ENCODE results near the gene LGMN.
A peak's percentile ranks its signal among the peaks of the same experiment; 100 is the strongest.

The LGMN gene

GRCh38 chr14:92737619-92738188 is 10.7 kb downstream of the LGMN start:
- H4K12ac ChIP-seq (ENCODE audit: low read depth, low read length), result no peak overlapping the region
- no peak overlapping the region for H2BK120ac ChIP-seq (ENCODE audit: insufficient read depth, low read length, poor library complexity)
- H2BK5ac ChIP-seq (ENCODE audit: low read depth, low read length, poor library complexity), result no peak overlapping the region
- H3K4me3 ChIP-seq (ENCODE audit: low read depth, low read length), result no peak overlapping the region
- no peak overlapping the region for H3K14ac ChIP-seq (ENCODE audit: low read length)
- no peaks in the 10 kb centered on the region for H3K27me3 ChIP-seq (ENCODE audit: insufficient read depth, low read length)
- H3K4me1 ChIP-seq (ENCODE audit: control insufficient read depth in 1 of 2, insufficient read depth in 2 of 2, low read length in 2 of 2), result peaks cover 0 to 4% of the 10 kb centered on the region in 2 experiments
- H3K23ac ChIP-seq (ENCODE audit: low read length), result no peak overlapping the region
- no peak overlapping the region for H3K4ac ChIP-seq (ENCODE audit: low read depth, low read length)
- no peak overlapping the region for H3K27ac ChIP-seq (ENCODE audit: low read depth, low read length)
- H3K18ac ChIP-seq (ENCODE audit: low read length), result no peak overlapping the region
- no CpG with 5 or more reads among the region's 4 CpGs for WGBS (ENCODE audit: extremely low coverage, insufficient coverage, insufficient read length)
- DNase-seq, result no peak
- H2AFZ ChIP-seq (ENCODE audit: insufficient read depth, low read length, poor library complexity), result no peak overlapping the region
- H3K9me3 ChIP-seq (ENCODE audit: insufficient read depth, low read depth, low read length), result peaks cover 1% of the 10 kb centered on the region
- H3K79me2 ChIP-seq (ENCODE audit: control insufficient read depth, insufficient read depth, low read length, poor library complexity), result no peaks in the 10 kb centered on the region
- H3K36me3 ChIP-seq (ENCODE audit: control insufficient read depth in 1 of 2, insufficient read depth in 2 of 2, low read length in 2 of 2), result peaks cover 9 to 14% of the 10 kb centered on the region in 2 experiments
- H3K9ac ChIP-seq (ENCODE audit: low read length), result no peak overlapping the region
- H4K91ac ChIP-seq (ENCODE audit: low read depth, low read length), result no peak overlapping the region
- no peak overlapping the region for H2BK12ac ChIP-seq (ENCODE audit: low read length)
- H4K8ac ChIP-seq (ENCODE audit: low read depth, low read length), result no peak overlapping the region
- no peaks in the 10 kb centered on the region for H3K79me1 ChIP-seq (ENCODE audit: low read length)
- no peak overlapping the region for H3K4me2 ChIP-seq (ENCODE audit: low read length)
- no peak overlapping the region for H2AK5ac ChIP-seq (ENCODE audit: low read length)

GRCh38 chr14:92737206-92737605 is 11.2 kb downstream of the LGMN start:
- Histone ChIP-seq H3K36me3 (ENCODE audit: control insufficient read depth in 1 of 2, insufficient read depth in 2 of 2, low read length in 2 of 2) (peaks cover 6 to 14% of the 10 kb centered on the region in 2 experiments), H2BK120ac (ENCODE audit: insufficient read depth, low read length, poor library complexity) (no peak overlapping the region), H3K27me3 (ENCODE audit: insufficient read depth, low read length) (no peaks in the 10 kb centered on the region), H3K9me3 (ENCODE audit: insufficient read depth, low read depth, low read length) (peaks cover 1% of the 10 kb centered on the region), H3K9ac (ENCODE audit: low read length) (no peak overlapping the region), H4K91ac (ENCODE audit: low read depth, low read length) (no peak overlapping the region), H3K23ac (ENCODE audit: low read length) (no peak overlapping the region), H2BK12ac (ENCODE audit: low read length) (no peak overlapping the region), H4K12ac (ENCODE audit: low read depth, low read length) (no peak overlapping the region), H3K4me1 (ENCODE audit: control insufficient read depth in 1 of 2, insufficient read depth in 2 of 2, low read length in 2 of 2) (peaks cover 0 to 4% of the 10 kb centered on the region in 2 experiments), H2AFZ (ENCODE audit: insufficient read depth, low read length, poor library complexity) (no peak overlapping the region), H3K4me2 (ENCODE audit: low read length) (no peak overlapping the region), H3K4ac (ENCODE audit: low read depth, low read length) (no peak overlapping the region), H3K14ac (ENCODE audit: low read length) (no peak overlapping the region), H2AK5ac (ENCODE audit: low read length) (no peak overlapping the region), H3K4me3 (ENCODE audit: low read depth, low read length) (no peak overlapping the region), H4K8ac (ENCODE audit: low read depth, low read length) (no peak overlapping the region), H2BK5ac (ENCODE audit: low read depth, low read length, poor library complexity) (no peak overlapping the region), H3K79me2 (ENCODE audit: control insufficient read depth, insufficient read depth, low read length, poor library complexity) (no peaks in the 10 kb centered on the region), H3K79me1 (ENCODE audit: low read length) (no peaks in the 10 kb centered on the region), H3K27ac (ENCODE audit: low read depth, low read length) (no peak overlapping the region), H3K18ac (ENCODE audit: low read length) (no peak overlapping the region)
- WGBS (ENCODE audit: extremely low coverage, insufficient coverage, insufficient read length), result no CpG with 5 or more reads among the region's 4 CpGs
- DNase-seq, result no peak

GRCh38 chr14:92735344-92735743 is 13.1 kb downstream of the LGMN start:
- H3K27me3 ChIP-seq (ENCODE audit: insufficient read depth, low read length), result no peaks in the 10 kb centered on the region
- peak in 1 of 2 donors; percentile 31 for DNase-seq
- no peak overlapping the region for H3K4me2 ChIP-seq (ENCODE audit: low read length)
- no peak overlapping the region for H3K23ac ChIP-seq (ENCODE audit: low read length)
- no peak overlapping the region for H3K14ac ChIP-seq (ENCODE audit: low read length)
- no peak overlapping the region for H3K4ac ChIP-seq (ENCODE audit: low read depth, low read length)
- no peak overlapping the region for H4K12ac ChIP-seq (ENCODE audit: low read depth, low read length)
- H2BK120ac ChIP-seq (ENCODE audit: insufficient read depth, low read length, poor library complexity), result no peak overlapping the region
- H2AK5ac ChIP-seq (ENCODE audit: low read length), result no peak overlapping the region
- H3K79me1 ChIP-seq (ENCODE audit: low read length), result no peaks in the 10 kb centered on the region
- WGBS (ENCODE audit: extremely low coverage, insufficient coverage, insufficient read length), result no CpG with 5 or more reads among the region's 6 CpGs
- H2AFZ ChIP-seq (ENCODE audit: insufficient read depth, low read length, poor library complexity), result no peak overlapping the region
- H3K4me1 ChIP-seq (ENCODE audit: control insufficient read depth in 1 of 2, insufficient read depth in 2 of 2, low read length in 2 of 2), result peaks cover 0 to 4% of the 10 kb centered on the region in 2 experiments
- H3K9me3 ChIP-seq (ENCODE audit: insufficient read depth, low read depth, low read length), result peaks cover 5% of the 10 kb centered on the region
- H3K36me3 ChIP-seq (ENCODE audit: control insufficient read depth in 1 of 2, insufficient read depth in 2 of 2, low read length in 2 of 2), result peaks cover 6 to 15% of the 10 kb centered on the region in 2 experiments
- no peak overlapping the region for H3K9ac ChIP-seq (ENCODE audit: low read length)
- H4K8ac ChIP-seq (ENCODE audit: low read depth, low read length), result no peak overlapping the region
- no peak overlapping the region for H4K91ac ChIP-seq (ENCODE audit: low read depth, low read length)
- no peak overlapping the region for H3K4me3 ChIP-seq (ENCODE audit: low read depth, low read length)
- H2BK5ac ChIP-seq (ENCODE audit: low read depth, low read length, poor library complexity), result no peak overlapping the region
- no peaks in the 10 kb centered on the region for H3K79me2 ChIP-seq (ENCODE audit: control insufficient read depth, insufficient read depth, low read length, poor library complexity)
- H2BK12ac ChIP-seq (ENCODE audit: low read length), result no peak overlapping the region
- H3K27ac ChIP-seq (ENCODE audit: low read depth, low read length), result no peak overlapping the region
- H3K18ac ChIP-seq (ENCODE audit: low read length), result no peak overlapping the region

GRCh38 chr14:92734618-92735017 is 13.8 kb downstream of the LGMN start:
- no peaks in the 10 kb centered on the region for H3K79me2 ChIP-seq (ENCODE audit: control insufficient read depth, insufficient read depth, low read length, poor library complexity)

More at GRCh38 chr14:92734618-92735017, 13.8 kb downstream of the LGMN start:
- H3K27ac ChIP-seq (ENCODE audit: low read depth, low read length), result no peak overlapping the region
- no peak overlapping the region for H2AFZ ChIP-seq (ENCODE audit: insufficient read depth, low read length, poor library complexity)
- peaks cover 8 to 16% of the 10 kb centered on the region in 2 experiments for H3K36me3 ChIP-seq (ENCODE audit: control insufficient read depth in 1 of 2, insufficient read depth in 2 of 2, low read length in 2 of 2)
- no peak overlapping the region for H2AK5ac ChIP-seq (ENCODE audit: low read length)
- no peak overlapping the region for H4K91ac ChIP-seq (ENCODE audit: low read depth, low read length)
- H2BK5ac ChIP-seq (ENCODE audit: low read depth, low read length, poor library complexity), result no peak overlapping the region
- H3K4me3 ChIP-seq (ENCODE audit: low read depth, low read length), result peak overlapping the region; percentile 59
- peak in 1 of 2 donors; percentile 53 for DNase-seq
- H3K4me2 ChIP-seq (ENCODE audit: low read length), result no peak overlapping the region
- H2BK120ac ChIP-seq (ENCODE audit: insufficient read depth, low read length, poor library complexity), result no peak overlapping the region
- no peak overlapping the region for H3K4ac ChIP-seq (ENCODE audit: low read depth, low read length)
- no peaks in the 10 kb centered on the region for H3K27me3 ChIP-seq (ENCODE audit: insufficient read depth, low read length)
- H4K12ac ChIP-seq (ENCODE audit: low read depth, low read length), result no peak overlapping the region
- H3K9me3 ChIP-seq (ENCODE audit: insufficient read depth, low read depth, low read length), result peaks cover 5% of the 10 kb centered on the region
- H3K23ac ChIP-seq (ENCODE audit: low read length), result no peak overlapping the region
- no peak overlapping the region for H3K14ac ChIP-seq (ENCODE audit: low read length)
- no peak overlapping the region for H2BK12ac ChIP-seq (ENCODE audit: low read length)
- peak overlapping the region; percentile 68 for H3K18ac ChIP-seq (ENCODE audit: low read length)
- peak overlapping the region; percentile 36 for H3K9ac ChIP-seq (ENCODE audit: low read length)
- H4K8ac ChIP-seq (ENCODE audit: low read depth, low read length), result peak overlapping the region; percentile 45
- peaks cover 0 to 4% of the 10 kb centered on the region in 2 experiments for H3K4me1 ChIP-seq (ENCODE audit: control insufficient read depth in 1 of 2, insufficient read depth in 2 of 2, low read length in 2 of 2)
- WGBS (ENCODE audit: extremely low coverage, insufficient coverage, insufficient read length), result no CpG with 5 or more reads among the region's 7 CpGs
- no peaks in the 10 kb centered on the region for H3K79me1 ChIP-seq (ENCODE audit: low read length)
